Activated effector memory CD4-positive, alpha-beta T cell treated with anti-CD3 and anti-CD28 coated beads, Interleukin-2, amount 50 U/mL, for 16 hours (primary cell): Measurements from ENCODE around the gene STX7.

Source experiments
- DNase-seq: peaks from one replicate; pipeline ENCODE4 v3.0.0-alpha.2; 2020

Gene STX7

GRCh38 chr6:132475925-132476324 lies 37.0 kb downstream of the STX7 start:
- DNase-seq = no peak

DNA sequence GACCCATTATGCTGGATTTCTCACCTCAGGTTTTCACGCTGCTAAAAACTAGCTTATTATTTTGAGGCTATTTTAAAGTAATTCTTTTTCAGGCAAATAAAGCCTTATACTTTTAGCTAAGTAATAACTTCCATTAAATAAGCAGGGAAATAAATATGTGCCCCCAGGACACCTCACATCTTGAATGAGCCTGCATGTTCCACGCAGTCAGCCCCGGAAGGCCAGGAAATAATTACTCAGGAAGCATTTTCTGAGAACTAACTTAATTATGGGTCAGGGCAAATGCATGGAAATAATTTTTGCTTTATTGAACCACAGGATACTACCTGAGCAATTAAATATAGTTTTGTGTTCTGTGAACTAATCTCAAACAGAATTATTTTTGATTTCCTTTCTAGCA lies 41.1 kb downstream of the STX7 start:
- no peak for DNase-seq

GRCh38 chr6:132466952-132467351 lies 46.0 kb downstream of the STX7 start:
- no peak for DNase-seq

DNA sequence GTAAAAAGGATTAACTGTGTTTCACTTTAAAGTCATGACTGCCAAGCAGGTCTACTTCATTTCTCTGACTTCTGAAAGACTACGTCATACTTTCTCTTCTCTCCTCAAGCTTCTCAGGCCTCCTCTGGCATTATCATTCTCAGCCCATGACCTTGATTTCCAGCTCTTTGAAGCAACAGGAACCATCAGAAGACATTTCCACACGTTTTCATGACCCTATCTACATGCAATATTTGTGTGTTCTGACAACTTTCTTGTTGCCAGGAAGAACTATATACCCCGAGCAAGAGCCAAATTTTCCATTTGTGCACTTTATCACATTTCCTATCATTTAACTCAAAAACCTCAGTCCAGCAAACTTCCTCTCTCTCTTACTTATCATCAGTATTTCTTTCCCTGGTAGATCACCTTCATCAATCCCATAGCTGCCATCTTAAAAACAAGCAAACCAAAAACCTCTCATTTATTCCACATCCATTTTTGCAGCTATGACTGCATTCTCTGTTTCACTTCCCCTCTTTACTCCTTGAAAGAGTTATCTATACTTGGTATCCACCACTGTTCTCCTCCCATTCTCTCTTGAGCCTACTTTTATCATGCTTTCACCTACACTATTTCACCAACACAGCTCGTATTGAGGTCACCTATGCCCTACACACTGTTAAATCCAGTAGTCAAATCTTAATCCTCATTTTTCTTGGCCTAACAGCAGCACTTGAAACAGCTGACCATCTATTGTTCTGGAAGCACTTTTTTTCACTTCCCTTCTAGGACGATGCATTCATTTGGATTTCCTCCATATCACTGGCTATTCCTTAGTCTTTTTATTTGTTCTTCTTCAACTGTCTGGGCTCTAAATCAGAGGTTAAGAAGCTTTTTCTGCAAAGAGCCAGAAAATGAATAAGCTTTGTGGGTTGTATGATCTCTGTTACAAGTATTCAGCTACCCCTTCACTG lies 47.1 kb downstream of the STX7 start:
- no peak for DNase-seq

GRCh38 chr6:132464538-132465256 lies 48.2 kb downstream of the STX7 start:
- DNase-seq = no peak

DNA sequence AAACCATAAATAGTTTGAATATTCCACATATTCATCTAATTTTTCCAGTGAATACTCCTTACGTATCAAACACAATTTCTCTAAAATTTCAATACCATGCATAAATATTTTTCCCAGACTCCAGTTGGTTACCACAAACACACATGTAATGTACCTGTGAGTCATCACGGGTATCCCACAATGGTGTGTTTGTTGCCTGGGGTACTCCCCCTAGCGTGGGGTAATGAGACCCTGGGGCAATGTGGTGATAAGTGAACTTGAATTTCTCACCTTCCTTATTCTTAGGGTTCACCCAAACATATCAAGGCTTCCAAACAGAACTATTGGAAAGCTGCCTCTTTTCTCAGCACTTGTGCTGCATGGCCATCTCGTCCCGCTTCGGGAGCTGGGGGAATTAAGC lies 51.0 kb downstream of the STX7 start:
- no peak for DNase-seq

DNA sequence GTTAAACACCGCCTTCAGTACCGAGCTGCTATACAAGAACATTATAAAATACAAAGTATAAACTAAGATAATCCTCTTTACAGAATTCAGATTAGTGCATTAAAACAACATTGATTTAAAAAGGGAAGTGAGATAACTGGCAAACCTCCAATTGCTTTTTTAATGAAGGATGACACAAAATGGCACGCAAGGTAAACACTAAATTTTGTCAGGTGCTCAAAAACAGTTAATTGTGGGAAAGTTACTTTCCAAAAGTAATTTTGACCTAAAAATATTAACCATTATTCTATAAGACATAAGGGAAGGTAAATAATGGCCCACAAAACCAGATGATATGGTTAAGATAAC lies 53.3 kb downstream of the STX7 start:
- no peak for DNase-seq

- no peak for DNase-seq
Measured at GRCh38 chr6:132458887-132459604, 53.9 kb downstream of the STX7 start.

- DNase-seq = no peak
Measured at GRCh38 chr6:132456700-132457143, 56.2 kb downstream of the STX7 start.

DNA sequence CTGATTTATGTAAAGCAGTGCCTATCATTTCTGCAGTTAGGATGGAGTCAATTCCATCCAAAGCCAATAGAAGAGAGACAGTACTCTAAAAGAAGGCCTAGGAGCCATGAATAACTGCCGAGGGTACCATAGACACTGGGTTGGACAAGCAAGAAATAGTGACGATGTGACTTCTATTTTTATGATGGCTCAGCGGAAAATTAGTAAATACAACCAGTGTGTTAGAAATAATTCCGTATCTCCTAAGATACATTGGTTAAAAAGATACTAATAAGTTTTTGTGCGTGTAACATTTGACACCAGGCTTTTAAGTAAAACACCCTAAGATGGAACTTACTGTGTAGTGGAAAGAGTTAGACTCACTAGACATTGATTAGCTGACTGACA lies 66.1 kb downstream of the STX7 start:
- no peak for DNase-seq

DNA sequence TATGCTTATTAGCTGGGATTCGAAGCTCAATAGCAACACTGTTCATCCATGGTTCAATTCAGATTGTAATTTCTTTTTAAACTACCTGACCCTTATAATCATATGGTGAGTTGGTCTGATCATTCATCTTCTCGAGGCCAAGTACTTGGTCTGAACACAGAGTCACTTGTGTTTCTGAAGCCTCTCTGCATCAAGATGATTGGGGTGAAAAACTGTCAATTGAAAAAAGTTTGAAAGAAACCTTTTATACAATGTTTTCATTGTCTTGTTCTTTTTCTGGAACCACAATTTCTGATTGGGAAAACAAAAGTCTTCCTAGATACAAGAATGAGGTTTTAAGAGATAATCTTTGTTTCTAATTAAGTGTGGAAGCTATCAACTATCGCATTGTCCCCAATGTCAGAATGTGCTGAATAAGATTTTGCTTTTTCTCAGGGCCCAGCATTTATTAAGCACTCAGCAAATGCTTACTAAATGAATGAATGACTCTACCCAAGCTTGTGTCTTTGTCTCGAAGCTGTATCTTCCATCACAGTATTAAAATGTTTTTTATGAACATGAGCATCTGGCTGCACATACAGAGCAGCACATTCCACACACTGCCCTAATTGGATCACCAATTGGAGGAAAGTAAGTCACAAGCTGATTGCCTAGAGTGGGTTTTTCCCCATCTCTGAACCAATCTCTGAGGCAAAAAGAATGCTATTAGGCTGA lies 66.6 kb downstream of the STX7 start:
- DNase-seq = no peak

- DNase-seq = no peak
Measured at GRCh38 chr6:132445201-132445951, 67.5 kb downstream of the STX7 start.

DNA sequence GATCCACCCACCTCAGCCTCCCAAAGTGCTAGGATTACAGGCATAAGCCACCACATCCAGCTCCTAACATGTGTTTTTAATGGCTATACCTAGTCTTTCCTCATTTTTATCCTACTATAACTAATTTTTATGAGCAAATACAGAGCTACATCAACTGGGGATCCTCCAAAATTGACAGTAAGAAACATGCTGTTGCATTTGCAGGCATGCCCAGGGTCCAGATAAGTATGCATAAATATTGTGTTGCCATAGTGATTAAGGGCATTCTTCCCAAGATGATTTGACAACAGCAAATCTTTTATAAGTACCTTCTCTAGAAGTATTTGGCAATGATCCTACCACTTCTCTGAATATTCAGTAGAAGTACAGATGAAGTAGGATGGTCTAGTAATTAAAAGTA lies 69.7 kb downstream of the STX7 start:
- no peak for DNase-seq

- no peak for DNase-seq
Measured at GRCh38 chr6:132430110-132430509, 82.8 kb downstream of the STX7 start.

DNA sequence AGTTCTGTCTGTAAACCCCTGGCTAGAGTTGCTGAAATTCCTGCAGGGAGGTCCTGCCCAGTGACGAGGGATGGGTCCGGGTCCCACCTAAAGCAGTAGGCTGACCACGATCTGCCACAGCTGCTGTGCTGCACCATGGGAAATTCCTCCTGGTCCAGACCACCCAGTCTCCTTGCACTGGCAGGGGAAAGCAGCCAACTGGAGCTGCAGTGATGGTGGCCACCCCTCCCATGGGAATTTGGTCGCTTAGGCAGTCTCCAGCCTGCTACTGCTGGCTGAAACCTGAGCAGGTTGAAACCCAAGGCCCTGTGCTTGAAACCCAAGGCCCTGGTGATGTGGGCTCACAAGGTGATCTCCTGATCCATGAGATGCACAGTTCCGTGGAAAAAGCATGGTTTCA lies 87.7 kb downstream of the STX7 start:
- no peak for DNase-seq

GRCh38 chr6:132423839-132424238 lies 89.1 kb downstream of the STX7 start:
- DNase-seq = no peak

DNA sequence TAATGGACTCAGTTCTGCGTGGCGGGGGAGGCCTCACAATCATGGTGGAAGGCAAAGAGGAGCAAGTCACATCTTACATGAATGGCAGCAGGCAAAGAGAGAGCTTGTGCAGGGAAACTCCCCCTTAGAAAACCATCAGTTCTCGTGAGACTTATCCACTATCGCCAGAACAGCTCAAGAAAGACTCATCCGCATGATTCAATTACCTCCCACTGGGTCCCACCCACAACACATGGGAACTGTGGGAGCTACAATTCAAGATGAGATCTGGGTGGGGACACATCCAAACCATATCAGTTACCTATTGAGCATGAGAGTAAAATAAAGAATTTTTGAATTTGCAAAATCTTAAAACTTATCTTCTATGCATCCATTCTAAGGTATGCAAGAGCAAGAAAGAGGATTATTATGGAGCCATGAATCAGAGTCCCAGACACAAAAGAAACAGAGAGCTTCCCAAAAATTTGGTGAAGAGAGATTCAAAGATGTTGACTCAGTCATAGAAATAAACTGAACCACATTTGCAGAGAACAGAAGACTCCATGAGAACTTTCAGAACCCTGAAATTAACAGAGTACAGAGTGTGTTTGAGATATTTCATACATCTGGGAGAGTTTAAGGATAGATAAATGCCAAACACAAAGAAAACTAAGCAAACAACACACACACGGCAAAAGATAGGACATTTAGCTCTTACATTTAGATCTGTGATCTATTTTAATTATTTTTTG lies 94.5 kb downstream of the STX7 start:
- DNase-seq = no peak

- no peak for DNase-seq
Measured at GRCh38 chr6:132414761-132415160, 98.2 kb downstream of the STX7 start.

GRCh38 chr6:132414322-132414721 lies 98.6 kb downstream of the STX7 start:
- DNase-seq = no peak

DNA sequence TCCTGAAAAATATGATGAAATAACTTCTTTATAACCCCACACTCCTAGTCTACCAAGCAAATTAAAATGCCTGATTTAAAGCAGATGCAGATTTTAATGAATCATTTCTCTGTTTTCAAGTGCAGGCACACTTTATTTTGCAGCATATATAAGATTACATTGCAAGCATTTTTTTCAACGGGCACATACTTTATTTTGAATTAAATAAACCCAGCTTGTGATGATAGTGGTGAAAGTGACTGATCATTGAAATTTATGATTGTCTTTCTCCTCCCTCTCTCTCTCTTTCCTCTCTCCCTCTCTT lies 99.5 kb downstream of the STX7 start:
- no peak for DNase-seq

DNA sequence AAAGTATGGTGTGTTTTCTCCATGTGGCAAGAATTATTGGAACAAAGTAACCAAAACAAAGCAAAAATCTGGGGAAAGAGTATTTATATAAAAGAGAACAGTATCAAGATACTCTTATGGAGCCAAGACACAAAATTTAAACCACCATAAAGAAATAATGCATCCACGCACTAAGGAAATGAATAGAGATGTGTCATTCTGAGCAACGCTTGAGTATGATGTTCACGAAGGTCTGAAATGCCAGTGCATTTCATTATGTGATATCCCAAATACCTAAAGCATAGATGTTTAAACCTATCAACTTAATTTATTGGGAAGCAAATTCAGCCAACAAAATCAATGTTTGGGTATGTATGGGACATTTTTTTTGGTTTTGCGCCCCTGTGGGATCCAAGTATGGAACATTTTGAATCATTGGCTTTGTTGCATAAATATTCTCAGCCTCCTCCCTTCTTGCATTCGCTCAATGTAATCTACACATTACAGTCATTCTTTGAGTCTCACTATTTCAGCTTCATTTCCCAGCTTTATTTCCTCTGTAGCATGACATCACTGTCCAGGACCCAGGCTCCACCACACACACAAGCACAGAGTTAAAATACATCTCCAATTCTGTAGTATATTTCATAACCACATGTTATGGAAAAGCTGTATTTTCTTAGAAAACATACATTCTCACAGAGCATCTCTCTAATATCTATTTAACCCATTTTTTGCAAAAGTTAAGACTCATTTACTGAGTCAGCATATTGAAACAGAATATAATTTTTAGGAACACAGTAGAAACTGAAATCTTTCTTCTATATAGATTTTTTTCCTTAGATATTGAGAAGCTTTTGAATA lies 100.0 kb downstream of the STX7 start:
- no peak for DNase-seq
